H1 (cell line): Measurements from ENCODE around the gene EPSTI1. TPM values are rescaled to one million over a fixed set of nuclear protein-coding genes. Genes with fewer than 3 reads are reported as not detected.

ENCODE experiments used
- CTCF ChIA-PET: fragments of 300-600 bp; sonication (Branson Sonifier 250); formaldehyde crosslinking; loops from one replicate; lab custom pipeline; 2021; ENCODE audit not compliant: partially characterized antibody; lab: Charles Lee
- POLR2A ChIA-PET: fragments of 300-600 bp; sonication (Branson Sonifier 250); formaldehyde crosslinking; loops from one replicate; lab custom pipeline; 2021; ENCODE audit warnings: inconsistent platforms; ENCODE audit not compliant: partially characterized antibody; lab: Charles Lee
- DNase-seq, 2 experiments: peaks; one replicate each; pipeline versions ENCODE4 v3.0.0 to v3.0.0-alpha.2; 2010 to 2022; ENCODE audit warnings: low spot score in 2 of 2, low read depth in 1 of 2, mixed read lengths in 1 of 2
- FAIRE-seq: peaks from 2 replicates; lab custom pipeline; 2011; peaks lifted over from hg19 to GRCh38; lab: Jason Lieb, UNC
- H2AFZ ChIP-seq: 2 replicates; pipeline ENCODE4 v1.8.1; 2012; ENCODE audit warnings: low read length, inconsistent platforms
- H2AK5ac ChIP-seq: 2 replicates; pipeline ENCODE4 v1.6.1; 2013; ENCODE audit warnings: low read depth, low read length
- H2BK120ac ChIP-seq: replicated peaks from 2 replicates; pipeline ENCODE3; 2013; ENCODE audit warnings: low read depth, low read length, inconsistent platforms
- H2BK12ac ChIP-seq: 2 replicates; pipeline ENCODE4 v1.6.1; 2013; ENCODE audit warnings: low read depth, low read length
- H2BK15ac ChIP-seq: 2 replicates; pipeline ENCODE4 v1.6.1; 2013; ENCODE audit warnings: low read length
- H2BK20ac ChIP-seq: 2 replicates; pipeline ENCODE4 v1.6.1; 2013; ENCODE audit warnings: low read length
- H2BK5ac ChIP-seq: 2 replicates; pipeline ENCODE4 v1.6.1; 2013; ENCODE audit warnings: low read depth, low read length
- H3K14ac ChIP-seq: 2 replicates; pipeline ENCODE4 v1.6.1; 2013; ENCODE audit warnings: inconsistent platforms; ENCODE audit not compliant: insufficient read length
- H3K18ac ChIP-seq: 2 replicates; pipeline ENCODE4 v1.6.1; 2013; ENCODE audit warnings: low read length; ENCODE audit errors: extremely low read depth
- H3K23ac ChIP-seq: 2 replicates; pipeline ENCODE4 v1.6.1; 2013; ENCODE audit warnings: inconsistent platforms; ENCODE audit not compliant: insufficient read length
- H3K23me2 ChIP-seq: 2 replicates; pipeline ENCODE4 v1.6.1; 2013; ENCODE audit warnings: low read depth, low read length
- H3K27ac ChIP-seq: 2 replicates; pipeline ENCODE4 v1.6.1; 2011; ENCODE audit warnings: low read depth, low read length, inconsistent platforms
- H3K27me3 ChIP-seq, 4 experiments: replicated peaks in 1 of 4; 1 replicate in 1 of 4; 2 replicates in 3 of 4; pipeline versions ENCODE4 v1.6.1 to v1.8.1; 2011 to 2013; ENCODE audit warnings: low read length in 3 of 4, mild to moderate bottlenecking in 3 of 4, inconsistent platforms in 2 of 4, mixed read lengths in 2 of 4, moderate library complexity in 1 of 4; ENCODE audit not compliant: control insufficient read depth in 3 of 4, insufficient read depth in 3 of 4; ENCODE audit errors: extremely low read depth in 1 of 4
- H3K36me3 ChIP-seq, 4 experiments: 2 replicates each; pipeline versions ENCODE4 v1.6.1 to v1.8.1; 2011 to 2013; ENCODE audit warnings: mild to moderate bottlenecking in 4 of 4, low read length in 3 of 4, moderate library complexity in 2 of 4, control low read depth in 1 of 4, inconsistent platforms in 1 of 4; ENCODE audit not compliant: insufficient read depth in 4 of 4, control insufficient read depth in 2 of 4
- H3K4ac ChIP-seq: replicated peaks from 2 replicates; pipeline ENCODE3; 2013; ENCODE audit warnings: low read length, low read depth, mixed read lengths, inconsistent platforms; ENCODE audit not compliant: insufficient read length
- H3K4me1 ChIP-seq, 4 experiments: replicated peaks in 1 of 4; 1 replicate in 1 of 4; 2 replicates in 3 of 4; pipeline versions ENCODE4 v1.6.1 to v1.8.1; 2011 to 2013; ENCODE audit warnings: low read length in 3 of 4, inconsistent platforms in 2 of 4, mixed read lengths in 1 of 4; ENCODE audit not compliant: insufficient read depth in 4 of 4, control insufficient read depth in 3 of 4
- H3K4me2 ChIP-seq, 2 experiments: 2 replicates each; pipeline versions ENCODE4 v1.6.1 to v1.8.1; 2011 to 2013; ENCODE audit warnings: low read depth in 2 of 2, low read length in 2 of 2, control low read depth in 1 of 2, inconsistent platforms in 1 of 2, mild to moderate bottlenecking in 1 of 2; ENCODE audit not compliant: insufficient read depth in 1 of 2
- H3K4me3 ChIP-seq, 4 experiments: fragments of 200-600, 300-600 bp in 1 of 4; sonication (generic), shearing (Covaris generic), sonication (Bioruptor Twin) in 1 of 4; 2 replicates each; pipeline versions ENCODE4 v1.5.1 to v1.8.1; 2011 to 2016; ENCODE audit warnings: low read length in 4 of 4, low read depth in 3 of 4, control low read depth in 2 of 4, inconsistent platforms in 2 of 4, mild to moderate bottlenecking in 2 of 4, mixed read lengths in 1 of 4, moderate library complexity in 1 of 4; ENCODE audit not compliant: insufficient read depth in 2 of 4; ENCODE audit errors: extremely low read depth in 1 of 4
- H3K56ac ChIP-seq: replicated peaks from 2 replicates; pipeline ENCODE3; 2013; ENCODE audit warnings: low read depth, mild to moderate bottlenecking, mixed read lengths, low read length, inconsistent platforms; ENCODE audit not compliant: insufficient read length
- H3K79me1 ChIP-seq: 2 replicates; pipeline ENCODE4 v1.6.1; 2013; ENCODE audit warnings: low read depth, low read length, control low read depth
- H3K79me2 ChIP-seq, 2 experiments: 2 replicates each; pipeline versions ENCODE4 v1.6.1 to v1.8.1; 2012 to 2013; ENCODE audit warnings: low read length in 2 of 2, mild to moderate bottlenecking in 2 of 2, inconsistent platforms in 1 of 2; ENCODE audit not compliant: insufficient read depth in 2 of 2, control insufficient read depth in 1 of 2
- H3K9ac ChIP-seq, 4 experiments: replicated peaks in 1 of 4; 1 replicate in 1 of 4; 2 replicates in 3 of 4; pipeline versions ENCODE4 v1.6.1 to v1.8.1; 2011 to 2013; ENCODE audit warnings: low read depth in 3 of 4, low read length in 3 of 4, control low read depth in 2 of 4, mild to moderate bottlenecking in 2 of 4, moderate library complexity in 2 of 4, inconsistent platforms in 1 of 4; ENCODE audit errors: extremely low read depth in 1 of 4
- H3K9me3 ChIP-seq, 2 experiments: 2 replicates each; pipeline versions ENCODE4 v1.6.1 to v1.8.1; 2012 to 2013; ENCODE audit warnings: mild to moderate bottlenecking in 2 of 2, moderate library complexity in 2 of 2, control low read depth in 1 of 2, inconsistent platforms in 1 of 2, low read depth in 1 of 2, low read length in 1 of 2, mixed read lengths in 1 of 2; ENCODE audit not compliant: insufficient read depth in 2 of 2
- H4K20me1 ChIP-seq, 2 experiments: replicated peaks in 1 of 2; 2 replicates each; pipeline versions ENCODE3 to v1.8.1; 2011 to 2013; ENCODE audit warnings: inconsistent platforms in 2 of 2, low read length in 2 of 2, mild to moderate bottlenecking in 1 of 2; ENCODE audit not compliant: insufficient read depth in 2 of 2, control insufficient read depth in 1 of 2
- H4K5ac ChIP-seq: 2 replicates; pipeline ENCODE4 v1.6.1; 2013; ENCODE audit warnings: low read length, low read depth, mixed read lengths, inconsistent platforms; ENCODE audit not compliant: insufficient read length
- H4K8ac ChIP-seq: 2 replicates; pipeline ENCODE4 v1.8.0; 2013; ENCODE audit warnings: mild to moderate bottlenecking, moderate library complexity, low read length, inconsistent platforms; ENCODE audit not compliant: insufficient read depth; ENCODE audit errors: extremely low read depth
- H4K91ac ChIP-seq: replicated peaks from 2 replicates; pipeline ENCODE3; 2013; ENCODE audit warnings: low read length, mixed read lengths, inconsistent platforms; ENCODE audit not compliant: insufficient read length
- BCL11A ChIP-seq, 2 experiments: IDR thresholded peaks; one replicate each; pipeline ENCODE4 v1.6.1; 2011; ENCODE audit warnings: low read depth in 2 of 2, low read length in 2 of 2, mild to moderate bottlenecking in 2 of 2
- FOSL1 ChIP-seq: IDR thresholded peaks from 2 replicates; pipeline ENCODE4 v1.6.1; 2011; ENCODE audit warnings: mild to moderate bottlenecking, low read depth, low read length, moderate library complexity; ENCODE audit not compliant: insufficient read depth
- GTF2F1 ChIP-seq: IDR thresholded peaks from 2 replicates; pipeline ENCODE4 v1.6.1; 2012; ENCODE audit warnings: low read depth, low read length, improper control_type of control experiment, borderline replicate concordance
- HDAC6 ChIP-seq: IDR thresholded peaks from one replicate; pipeline ENCODE4 v1.7.1; 2012; ENCODE audit warnings: low read depth, mild to moderate bottlenecking, inconsistent platforms, low read length, moderate library complexity
- RAD21 ChIP-seq, 2 experiments: IDR thresholded peaks in 1 of 2; conservative IDR thresholded peaks in 1 of 2; 2 replicates each; pipeline ENCODE4 v1.6.1; 2011; ENCODE audit warnings: low read depth in 2 of 2, low read length in 2 of 2, improper control_type of control experiment in 1 of 2, inconsistent platforms in 1 of 2, mild to moderate bottlenecking in 1 of 2, moderate library complexity in 1 of 2
- RNF2 ChIP-seq: fragments of 200-900, 300-1000 bp; sonication (generic); IDR thresholded peaks from 2 replicates; pipeline ENCODE4 v1.7.1; 2016; ENCODE audit warnings: borderline replicate concordance, low read depth, mild to moderate bottlenecking, antibody characterized with exemption, low read length; ENCODE audit not compliant: poor library complexity, severe bottlenecking; ENCODE audit errors: missing control alignments
- SIRT6 ChIP-seq: IDR thresholded peaks from one replicate; pipeline ENCODE4 v1.7.1; 2012; ENCODE audit warnings: low read length, inconsistent platforms
- SRF ChIP-seq: IDR thresholded peaks from 2 replicates; pipeline ENCODE4 v1.6.1; 2011; ENCODE audit warnings: mild to moderate bottlenecking, low read depth, low read length, moderate library complexity
- WGBS, 2 experiments: shearing (Covaris generic) in 1 of 2; methylation state at CpG; one replicate each; pipeline versions ENCODE4 v1.1.6 to v1.1.7; 2013 to 2015; ENCODE audit warnings: low lambda C conversion rate in 2 of 2, mixed read lengths in 2 of 2, inconsistent platforms in 1 of 2, low coverage in 1 of 2, missing lambda C conversion rate in 1 of 2; ENCODE audit not compliant: insufficient replicate concordance in 2 of 2, insufficient coverage in 1 of 2, insufficient read length in 1 of 2; ENCODE audit errors: extremely low coverage in 1 of 2, missing lambda C conversion rate in 1 of 2; 5-methylcytosine and 5-hydroxymethylcytosine counted together
- polyA plus RNA-seq, 7 experiments: library from polyadenylated mRNA; depleted of rRNA in 3 of 7; stranded (reverse) in 5 of 7; unstranded in 2 of 7; fragments of >200 nt in 5 of 7; fragments of 200-250 nt in 2 of 7; gene quantifications; 1 replicate in 5 of 7; 2 replicates in 1 of 7; 4 replicates in 1 of 7; pipeline versions ENCODE4 v1.2.1 to v1.2.3, GENCODE V29; 2011 to 2013; ENCODE audit warnings: missing spikeins in 2 of 7, mixed read lengths in 2 of 7
- total RNA-seq: library from RNA; stranded (reverse); fragmentation: NEBNext Ultra II Directional; extraction: Animal tissue kit (Norgen Biotek cat#: 25700); gene quantifications from 2 replicates; pipeline ENCODE4 v1.2.1, GENCODE V29; 2021

The EPSTI1 gene
- total and polyA plus RNA-seq, 2 of the 8 experiments (the other 6 are each of a cell fraction or from before 2014, with no cell fraction given), result 0.23 to 0.37 TPM

DNA sequence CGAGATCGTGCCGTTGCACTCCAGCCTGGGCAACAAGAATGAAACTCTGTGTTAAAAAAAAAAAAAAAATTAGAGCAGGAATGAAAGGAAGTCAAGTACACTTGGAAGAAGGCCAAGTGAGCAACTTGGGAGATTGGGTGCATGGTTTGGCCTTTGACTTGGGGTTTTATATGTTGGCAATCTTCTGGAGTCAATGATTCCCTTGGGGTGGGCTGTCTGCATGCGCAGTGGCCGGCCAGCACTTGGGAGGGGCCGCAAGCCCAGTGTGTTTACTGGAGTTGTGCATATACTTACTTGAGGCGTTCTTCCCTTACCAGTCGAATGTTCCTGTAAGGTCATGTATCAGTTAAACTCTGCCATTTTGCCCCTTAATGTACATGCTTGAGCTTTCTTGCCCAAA lies 106.7 kb downstream of the EPSTI1 start:
- no peak overlapping the region for H2BK20ac ChIP-seq
- H3K4me1 ChIP-seq, result peaks cover 0 to 2% (median 0%) of the 10 kb centered on the region in 4 experiments; a peak in 2 of 7 replicates
- H2BK5ac ChIP-seq, result no peak overlapping the region
- H3K9ac ChIP-seq, result no peak overlapping the region
- no peaks in the 10 kb centered on the region for H3K79me2 ChIP-seq
- H3K4me3 ChIP-seq, result no peak overlapping the region
- no peak overlapping the region for H3K56ac ChIP-seq
- FAIRE-seq, result no peak
- no peak overlapping the region for H2BK15ac ChIP-seq
- DNase-seq, result peak in 1 of 2 experiments; percentile 29
- H2BK12ac ChIP-seq, result no peak overlapping the region
- H4K8ac ChIP-seq, result no peak overlapping the region
- ChIA-PET CTCF (no interaction called here), POLR2A (interaction anchor here (2.6 kb wide), 1 partner anchor 8 kb away, joined by 7 read pairs; no protein-coding TSS in a partner anchor)
- H3K14ac ChIP-seq, result no peak overlapping the region
- no peak overlapping the region for H3K4ac ChIP-seq
- H3K79me1 ChIP-seq, result no peaks in the 10 kb centered on the region
- no peak overlapping the region for H3K18ac ChIP-seq
- no peaks in the 10 kb centered on the region for H4K20me1 ChIP-seq
- no peak overlapping the region for H3K23ac ChIP-seq
- no peaks in the 10 kb centered on the region for H3K23me2 ChIP-seq
- H3K4me2 ChIP-seq, result no peak overlapping the region
- no peak overlapping the region for H4K91ac ChIP-seq
- no peaks in the 10 kb centered on the region; a peak in 1 of 7 replicates for H3K27me3 ChIP-seq
- no peak overlapping the region for H2AK5ac ChIP-seq
- H3K27ac ChIP-seq, result no peak overlapping the region
- no peak overlapping the region for H2BK120ac ChIP-seq
- H4K5ac ChIP-seq, result no peak overlapping the region
- no peaks in the 10 kb centered on the region; a peak in 1 of 4 replicates for H3K9me3 ChIP-seq
- no peaks in the 10 kb centered on the region for H3K36me3 ChIP-seq
- no peak overlapping the region for H2AFZ ChIP-seq
- 98% methylated on average over 8 of the region's 8 CpGs; no CpG with 5 or more reads in 1 of the 2 experiments for WGBS, 2 experiments
- no peak for TF ChIP-seq GTF2F1
- TF ChIP-seq RAD21 (IDR thresholded peaks at IDR 0.05 in 1 of 2, conservative IDR thresholded peaks at IDR 0.05 in 1 of 2; ENCODE audit: low read depth in 2 of 2, low read length in 2 of 2), result no peak
- no peak for TF ChIP-seq RNF2
- no peak for TF ChIP-seq SRF
- no peak for TF ChIP-seq BCL11A (IDR thresholded peaks at IDR 0.05; ENCODE audit: low read depth in 2 of 2, low read length in 2 of 2)
- TF ChIP-seq HDAC6, result no peak
- no peak for TF ChIP-seq SIRT6
- TF ChIP-seq FOSL1, result no peak
